ENCODE data around the gene SERINC2.

GRCh38 chr1:31393463-31393862 lies 19.6 kb upstream of the SERINC2 start:
- TF ChIP-seq, protein P1, sequence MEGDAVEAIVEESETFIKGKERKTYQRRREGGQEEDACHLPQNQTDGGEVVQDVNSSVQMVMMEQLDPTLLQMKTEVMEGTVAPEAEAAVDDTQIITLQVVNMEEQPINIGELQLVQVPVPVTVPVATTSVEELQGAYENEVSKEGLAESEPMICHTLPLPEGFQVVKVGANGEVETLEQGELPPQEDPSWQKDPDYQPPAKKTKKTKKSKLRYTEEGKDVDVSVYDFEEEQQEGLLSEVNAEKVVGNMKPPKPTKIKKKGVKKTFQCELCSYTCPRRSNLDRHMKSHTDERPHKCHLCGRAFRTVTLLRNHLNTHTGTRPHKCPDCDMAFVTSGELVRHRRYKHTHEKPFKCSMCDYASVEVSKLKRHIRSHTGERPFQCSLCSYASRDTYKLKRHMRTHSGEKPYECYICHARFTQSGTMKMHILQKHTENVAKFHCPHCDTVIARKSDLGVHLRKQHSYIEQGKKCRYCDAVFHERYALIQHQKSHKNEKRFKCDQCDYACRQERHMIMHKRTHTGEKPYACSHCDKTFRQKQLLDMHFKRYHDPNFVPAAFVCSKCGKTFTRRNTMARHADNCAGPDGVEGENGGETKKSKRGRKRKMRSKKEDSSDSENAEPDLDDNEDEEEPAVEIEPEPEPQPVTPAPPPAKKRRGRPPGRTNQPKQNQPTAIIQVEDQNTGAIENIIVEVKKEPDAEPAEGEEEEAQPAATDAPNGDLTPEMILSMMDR (IDR thresholded peaks at IDR 0.05; ENCODE audit: low read length): no peak
- TF ChIP-seq EZH2phosphoT487 (IDR thresholded peaks at IDR 0.05; ENCODE audit: low read length) (no peak), EZH2 (optimal IDR thresholded peaks at IDR 0.05; ENCODE audit: low read depth, low read length) (no peak)
